Esophagus (tissue), 2 donors: ENCODE data around the gene CCDC169. TPM values are rescaled to one million over a fixed set of nuclear protein-coding genes. Genes with fewer than 3 reads are reported as not detected.

Experiments used
- H3K27ac ChIP-seq, 2 donors: one replicate each; pipeline ENCODE4 v1.5.1; 2013; ENCODE audit warnings: low read depth in 2 of 2, mild to moderate bottlenecking in 2 of 2, inconsistent platforms in 1 of 2, low read length in 1 of 2, moderate library complexity in 1 of 2
- H3K27me3 ChIP-seq, 2 donors: one replicate each; pipeline ENCODE4 v1.6.1; 2013; ENCODE audit warnings: low read length in 2 of 2, control low read depth in 1 of 2, mild to moderate bottlenecking in 1 of 2; ENCODE audit not compliant: insufficient read depth in 2 of 2, control insufficient read depth in 1 of 2
- H3K36me3 ChIP-seq, 2 donors: one replicate each; pipeline ENCODE4 v1.6.1; 2013; ENCODE audit warnings: low read length in 1 of 2; ENCODE audit not compliant: control insufficient read depth in 2 of 2, insufficient read depth in 2 of 2
- H3K4me1 ChIP-seq, 2 donors: one replicate each; pipeline ENCODE4 v1.6.1; 2013; ENCODE audit warnings: low read length in 1 of 2; ENCODE audit not compliant: control insufficient read depth in 2 of 2, insufficient read depth in 2 of 2
- H3K4me3 ChIP-seq, 2 donors: one replicate each; pipeline ENCODE4 v1.5.1; 2013; ENCODE audit warnings: low read length in 2 of 2, mild to moderate bottlenecking in 2 of 2, low read depth in 1 of 2, moderate library complexity in 1 of 2
- H3K9me3 ChIP-seq, 2 donors: one replicate each; pipeline ENCODE4 v1.6.1; 2013; ENCODE audit warnings: mild to moderate bottlenecking in 2 of 2, low read depth in 1 of 2, low read length in 1 of 2, moderate library complexity in 1 of 2; ENCODE audit not compliant: control insufficient read depth in 2 of 2, insufficient read depth in 1 of 2
- WGBS, 2 donors: extraction: QIAGEN DNeasy Blood & Tissue Kit; methylation state at CpG; one replicate each; pipeline ENCODE4 v1.1.7; 2013; 5-methylcytosine and 5-hydroxymethylcytosine counted together
- polyA plus RNA-seq, 2 donors: library from polyadenylated mRNA; stranded (reverse); fragments of 200-250 nt; gene quantifications; one replicate each; pipeline ENCODE4 v1.2.3, GENCODE V29; 2013
- donor health status: healthy with polysubstance abuse.
- donor health status: Bipolar disorder and iron deficiency.

CCDC169 gene
- polyA plus RNA-seq, 2 donors = 0.12 to 0.22 TPM

GRCh38 chr13:36214163-36214921, 83.3 kb downstream of the CCDC169 start, which contains the start of gene SOHLH2:
SOHLH2 (minus strand) TSS chr13:36214556; CDS start chr13:36214526, 30 bp downstream.
- 93 to 94% methylated on average over 53 of the region's 53 CpGs for WGBS, 2 donors

GRCh38 chr13:36212789-36213188, 84.8 kb downstream of the CCDC169 start:
- H3K27me3 ChIP-seq = no peaks in the 10 kb centered on the region
- H3K4me1 ChIP-seq = no peaks in the 10 kb centered on the region
- H3K9me3 ChIP-seq = no peaks in the 10 kb centered on the region
- H3K4me3 ChIP-seq = no peak overlapping the region
- H3K27ac ChIP-seq = no peak overlapping the region
- H3K36me3 ChIP-seq = no peaks in the 10 kb centered on the region
- 75 to 77% methylated on average over 3 of the region's 3 CpGs for WGBS, 2 donors

More at GRCh38 chr13:36214163-36214921, 83.3 kb downstream of the CCDC169 start, which contains the start of gene SOHLH2:
- Histone ChIP-seq H3K4me3 (no peak within 1 kb of the TSS), H3K27me3 (no peaks in the 10 kb centered on the region), H3K9me3 (no peaks in the 10 kb centered on the region), H3K4me1 (no peaks in the 10 kb centered on the region), H3K27ac (no peak within 1 kb of the TSS), H3K36me3 (no peaks in the 10 kb centered on the region)

GRCh38 chr13:36211567-36211966, 86.0 kb downstream of the CCDC169 start:
- Histone ChIP-seq H3K27ac (no peak overlapping the region), H3K36me3 (no peaks in the 10 kb centered on the region), H3K4me1 (no peaks in the 10 kb centered on the region), H3K27me3 (no peaks in the 10 kb centered on the region), H3K9me3 (no peaks in the 10 kb centered on the region), H3K4me3 (no peak overlapping the region)
- 71 to 79% methylated on average over 4 of the region's 4 CpGs for WGBS, 2 donors

GRCh38 chr13:36210738-36211137, 86.9 kb downstream of the CCDC169 start:
- H3K36me3 ChIP-seq = no peaks in the 10 kb centered on the region
- 79 to 85% methylated on average over 4 of the region's 4 CpGs for WGBS, 2 donors
- H3K27me3 ChIP-seq = no peaks in the 10 kb centered on the region
- H3K9me3 ChIP-seq = no peaks in the 10 kb centered on the region
- H3K27ac ChIP-seq = no peak overlapping the region
- H3K4me3 ChIP-seq = no peak overlapping the region
- no peaks in the 10 kb centered on the region for H3K4me1 ChIP-seq

GRCh38 chr13:36207672-36208071, 89.9 kb downstream of the CCDC169 start:
- no peaks in the 10 kb centered on the region for H3K9me3 ChIP-seq
- H3K4me3 ChIP-seq = no peak overlapping the region
- no peak overlapping the region for H3K27ac ChIP-seq
- H3K4me1 ChIP-seq = no peaks in the 10 kb centered on the region
- no peaks in the 10 kb centered on the region for H3K36me3 ChIP-seq
- H3K27me3 ChIP-seq = no peaks in the 10 kb centered on the region
- 78 to 84% methylated on average over 5 of the region's 5 CpGs for WGBS, 2 donors

GRCh38 chr13:36193151-36193855, 104.3 kb downstream of the CCDC169 start:
- H3K27ac ChIP-seq = no peak overlapping the region
- H3K4me3 ChIP-seq = no peak overlapping the region
- H3K27me3 ChIP-seq = no peaks in the 10 kb centered on the region
- no peaks in the 10 kb centered on the region for H3K9me3 ChIP-seq
- no peaks in the 10 kb centered on the region for H3K36me3 ChIP-seq
- H3K4me1 ChIP-seq = no peaks in the 10 kb centered on the region
- 45 to 55% methylated on average over 1 of the region's 1 CpG for WGBS, 2 donors

- Histone ChIP-seq H3K4me1 (no peaks in the 10 kb centered on the region), H3K9me3 (no peaks in the 10 kb centered on the region), H3K27me3 (no peaks in the 10 kb centered on the region), H3K27ac (no peak overlapping the region), H3K4me3 (no peak overlapping the region), H3K36me3 (no peaks in the 10 kb centered on the region)
- 78 to 81% methylated on average over 6 of the region's 6 CpGs for WGBS, 2 donors
Measured at GRCh38 chr13:36192166-36192565, 105.4 kb downstream of the CCDC169 start.

GRCh38 chr13:36190771-36191170, 106.8 kb downstream of the CCDC169 start:
- Histone ChIP-seq H3K9me3 (no peaks in the 10 kb centered on the region), H3K27ac (no peak overlapping the region), H3K4me1 (no peaks in the 10 kb centered on the region), H3K4me3 (no peak overlapping the region), H3K36me3 (no peaks in the 10 kb centered on the region), H3K27me3 (no peaks in the 10 kb centered on the region)
- 89 to 91% methylated on average over 3 of the region's 3 CpGs for WGBS, 2 donors

GRCh38 chr13:36188441-36188840, 109.2 kb downstream of the CCDC169 start:
- H3K36me3 ChIP-seq = no peaks in the 10 kb centered on the region
- H3K4me3 ChIP-seq = no peak overlapping the region
- no peaks in the 10 kb centered on the region for H3K9me3 ChIP-seq
- no peak overlapping the region for H3K27ac ChIP-seq
- no peaks in the 10 kb centered on the region for H3K4me1 ChIP-seq
- 84 to 89% methylated on average over 1 of the region's 1 CpG for WGBS, 2 donors
- H3K27me3 ChIP-seq = no peaks in the 10 kb centered on the region
